ENCODE data around the gene ARHGEF19. TPM values are rescaled to one million over a fixed set of nuclear protein-coding genes. Genes with fewer than 3 reads are reported as not detected.

The ARHGEF19 gene
- total and polyA plus RNA-seq, 10 of the 15 experiments (the other 5 are each of a cell fraction or from before 2014, with no cell fraction given): 0.15 to 2.9 (median 0.67) TPM; not detected in 1

- no peaks in the 10 kb centered on the region for H3K36me3 ChIP-seq (ENCODE audit: control insufficient read depth in 2 of 2, insufficient read depth in 2 of 2, low read length in 1 of 2)
- no TSS peak for BruUV-seq (replicated peaks)
- H3K79me2 ChIP-seq (ENCODE audit: control insufficient read depth, insufficient read depth, low read length): no peaks in the 10 kb centered on the region
- POLR2A ChIA-PET: interaction anchor here (1.6 kb wide), 1 partner anchor 13 kb away, joined by 5 read pairs; no protein-coding TSS in a partner anchor
- no peak overlapping the region for H3K4me3 ChIP-seq
- no peak overlapping the region for H2AFZ ChIP-seq (ENCODE audit: control insufficient read depth, low read depth, low read length)
- no peak overlapping the region for H3K4me2 ChIP-seq (ENCODE audit: control insufficient read depth, insufficient read depth)
- intact Hi-C loops (cut with micrococcal nuclease; ENCODE audit: unreplicated experiment) (no loop called here), in situ Hi-C loops (cut with MboI) (no loop called here)
- ATAC-seq: no peak
- no peaks in the 10 kb centered on the region; the same call in 1 of the 2 replicates for H3K4me1 ChIP-seq (ENCODE audit: control insufficient read depth, insufficient read depth, low read length)
- 69% methylated on average over 13 of the region's 13 CpGs for WGBS (ENCODE audit: insufficient coverage, insufficient replicate concordance, low lambda C conversion rate, missing lambda C conversion rate)
- SMC1A ChIA-PET (ENCODE audit: uncharacterized antibody, unreplicated experiment): no interaction called here
- H3K9me3 ChIP-seq (replicated peaks; ENCODE audit: control insufficient read depth, insufficient read depth, low read length): no peaks in the 10 kb centered on the region
- H3K27me3 ChIP-seq (replicated peaks in 1 of 2; ENCODE audit: control insufficient read depth in 2 of 2, insufficient read depth in 2 of 2, low read length in 1 of 2): peaks cover 2 to 7% of the 10 kb centered on the region in 2 experiments
- no peak for DNase-seq (ENCODE audit: low read depth, low spot score)
- no peak overlapping the region for H3K27ac ChIP-seq (ENCODE audit: control insufficient read depth, insufficient read depth)
- RAD21 ChIA-PET (ENCODE audit: unreplicated experiment): no interaction called here
- FAIRE-seq: no peak
- TF ChIP-seq IKZF2 (IDR thresholded peaks at IDR 0.05): no peak
- TF ChIP-seq POU2F2 (IDR thresholded peaks at IDR 0.05; ENCODE audit: borderline replicate concordance, low read depth, low read length): no peak
- no peak for TF ChIP-seq USF1 (IDR thresholded peaks at IDR 0.05; ENCODE audit: borderline replicate concordance, extremely low read length, insufficient read depth, low read depth, low read length)
- no peak for TF ChIP-seq CBX3 (IDR thresholded peaks at IDR 0.05; ENCODE audit: borderline replicate concordance, low read depth)
- no peak for TF ChIP-seq TBL1XR1 (IDR thresholded peaks at IDR 0.05; ENCODE audit: low read depth, low read length)
- no peak for TF ChIP-seq CBFB (IDR thresholded peaks at IDR 0.05; ENCODE audit: low read depth)
- TF ChIP-seq, protein P1, sequence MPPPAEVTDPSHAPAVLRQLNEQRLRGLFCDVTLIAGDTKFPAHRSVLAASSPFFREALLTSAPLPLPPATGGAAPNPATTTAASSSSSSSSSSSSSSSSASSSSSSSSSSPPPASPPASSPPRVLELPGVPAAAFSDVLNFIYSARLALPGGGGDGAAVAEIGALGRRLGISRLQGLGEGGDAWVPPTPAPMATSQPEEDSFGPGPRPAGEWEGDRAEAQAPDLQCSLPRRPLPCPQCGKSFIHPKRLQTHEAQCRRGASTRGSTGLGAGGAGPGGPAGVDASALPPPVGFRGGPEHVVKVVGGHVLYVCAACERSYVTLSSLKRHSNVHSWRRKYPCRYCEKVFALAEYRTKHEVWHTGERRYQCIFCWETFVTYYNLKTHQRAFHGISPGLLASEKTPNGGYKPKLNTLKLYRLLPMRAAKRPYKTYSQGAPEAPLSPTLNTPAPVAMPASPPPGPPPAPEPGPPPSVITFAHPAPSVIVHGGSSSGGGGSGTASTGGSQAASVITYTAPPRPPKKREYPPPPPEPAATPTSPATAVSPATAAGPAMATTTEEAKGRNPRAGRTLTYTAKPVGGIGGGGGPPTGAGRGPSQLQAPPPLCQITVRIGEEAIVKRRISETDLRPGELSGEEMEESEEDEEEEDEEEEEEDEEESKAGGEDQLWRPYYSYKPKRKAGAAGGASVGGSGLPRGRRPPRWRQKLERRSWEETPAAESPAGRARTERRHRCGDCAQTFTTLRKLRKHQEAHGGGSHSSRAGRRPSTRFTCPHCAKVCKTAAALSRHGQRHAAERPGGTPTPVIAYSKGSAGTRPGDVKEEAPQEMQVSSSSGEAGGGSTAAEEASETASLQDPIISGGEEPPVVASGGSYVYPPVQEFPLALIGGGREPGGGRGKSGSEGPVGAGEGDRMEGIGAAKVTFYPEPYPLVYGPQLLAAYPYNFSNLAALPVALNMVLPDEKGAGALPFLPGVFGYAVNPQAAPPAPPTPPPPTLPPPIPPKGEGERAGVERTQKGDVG (CRISPR knock-in tag; IDR thresholded peaks at IDR 0.05): no peak
- no peak for TF ChIP-seq IRF3 (IDR thresholded peaks at IDR 0.05)
- no peak for TF ChIP-seq ZNF217 (IDR thresholded peaks at IDR 0.05)
- TF ChIP-seq NR2C1 (IDR thresholded peaks at IDR 0.05): no peak
- TF ChIP-seq ZBTB11 (CRISPR knock-in tag; IDR thresholded peaks at IDR 0.05): no peak
- no peak for TF ChIP-seq KAT2A (conservative IDR thresholded peaks at IDR 0.05; ENCODE audit: control insufficient read depth, low read depth, low read length)
- H3K9ac ChIP-seq (ENCODE audit: control insufficient read depth, insufficient read depth, low read length): no peak overlapping the region
- CTCF ChIA-PET: no interaction called here
- no peaks in the 10 kb centered on the region for H4K20me1 ChIP-seq (ENCODE audit: control insufficient read depth, insufficient read depth)
Measured at GRCh38 chr1:16230744-16231143, 18.3 kb upstream of the ARHGEF19 start.

Data from GM12878 (cell line).